Breast epithelium (tissue), 4 donors: ENCODE data around the gene AZGP1. TPM values are rescaled to one million over a fixed set of nuclear protein-coding genes. Genes with fewer than 3 reads are reported as not detected.

Experiments
- DNase-seq, 2 donors: peaks; one replicate each; pipeline ENCODE4 v3.0.0-alpha.2; 2019; ENCODE audit warnings: low spot score in 2 of 2
- H3K27ac ChIP-seq, 2 donors: fragments of 200-600 bp; sonication (generic) in 1 of 2; one replicate each; pipeline ENCODE4 v1.5.1; 2016 to 2019; ENCODE audit warnings: mild to moderate bottlenecking in 1 of 2
- H3K27me3 ChIP-seq, 2 donors: fragments of 200-600 bp; sonication (generic) in 1 of 2; one replicate each; pipeline versions ENCODE4 v1.5.1 to v1.6.0; 2017 to 2019; ENCODE audit warnings: control low read depth in 1 of 2, mild to moderate bottlenecking in 1 of 2
- H3K36me3 ChIP-seq: fragments of 200-600 bp; one replicate; pipeline ENCODE4 v1.5.1; 2019
- H3K4me1 ChIP-seq, 2 donors: fragments of 200-600 bp; sonication (generic); one replicate each; pipeline ENCODE4 v1.5.1; 2016 to 2019; ENCODE audit warnings: control low read depth in 1 of 2
- H3K4me3 ChIP-seq, 3 donors: fragments of 200-600 bp; sonication (generic); 1 replicate in 2 of 3; 2 replicates in 1 of 3; pipeline ENCODE4 v1.5.1; 2016 to 2019; ENCODE audit warnings: mild to moderate bottlenecking in 3 of 3, moderate library complexity in 2 of 3
- H3K9me3 ChIP-seq, 2 donors: fragments of 200-600 bp; sonication (generic) in 1 of 2; one replicate each; pipeline ENCODE4 v1.5.1; 2016 to 2019; ENCODE audit warnings: control low read depth in 1 of 2
- CTCF ChIP-seq, 3 donors: fragments of 450-650 bp; IDR thresholded peaks; one replicate each; pipeline ENCODE4 v1.5.1; 2016 to 2017; ENCODE audit warnings: antibody characterized with exemption in 3 of 3, mild to moderate bottlenecking in 3 of 3, moderate library complexity in 3 of 3
- POLR2A ChIP-seq: fragments of 450-650 bp; IDR thresholded peaks from one replicate; pipeline ENCODE4 v1.6.1; 2016; ENCODE audit warnings: antibody characterized with exemption, mild to moderate bottlenecking, moderate library complexity
- POLR2AphosphoS5 ChIP-seq, 3 donors: sonication (generic); formaldehyde crosslinking; IDR thresholded peaks; one replicate each; pipeline ENCODE4 v1.6.1; 2017; ENCODE audit warnings: antibody characterized with exemption in 3 of 3
- intact Hi-C: fragments of 100-400 bp; cut with DNase I; formaldehyde crosslinking; loops from one replicate; pipeline ENCODE4 v1.15.1; 2023; ENCODE audit warnings: low total_unique reads
- total RNA-seq, 3 donors: library from RNA; depleted of rRNA; stranded (reverse); fragments of >200 nt; gene quantifications; one replicate each; pipeline ENCODE4 v1.1.0, GENCODE V29; 2016

Gene AZGP1
- total RNA-seq, 3 donors from 2014 or later = 40.0 to 4,981 (median 3,161) TPM

GRCh38 chr7:100019908-100020307 lies 44.1 kb upstream of the AZGP1 start:
- TF ChIP-seq POLR2A (no peak), CTCF (IDR thresholded peaks at IDR 0.05) (no peak), POLR2AphosphoS5 (IDR thresholded peaks at IDR 0.05) (no peak)
- Histone ChIP-seq H3K27me3 (no peaks in the 10 kb centered on the region), H3K4me1 (peaks cover 4% of the 10 kb centered on the region in 2 donors), H3K27ac (peak overlapping the region in 1 of 2 donors; percentile 0), H3K36me3 (peaks cover 8% of the 10 kb centered on the region), H3K9me3 (no peaks in the 10 kb centered on the region), H3K4me3 (no peak overlapping the region)
- intact Hi-C loops = loop anchor here (10.0 kb wide), 1 partner anchor 65 kb away; the partner anchor contains the start of genes COPS6 and ZNF3
- no peak for DNase-seq

GRCh38 chr7:100017875-100018274 lies 42.0 kb upstream of the AZGP1 start:
- no peaks in the 10 kb centered on the region for H3K36me3 ChIP-seq
- no peaks in the 10 kb centered on the region for H3K9me3 ChIP-seq
- H3K27ac ChIP-seq = peak overlapping the region; percentile 49 to 100
- TF ChIP-seq CTCF (IDR thresholded peaks at IDR 0.05) = no peak
- no peak overlapping the region for H3K4me3 ChIP-seq
- intact Hi-C loops = loop anchor here (10.0 kb wide), 1 partner anchor 67 kb away; the partner anchor contains the start of genes COPS6 and ZNF3
- DNase-seq = no peak
- H3K4me1 ChIP-seq = peaks cover 4 to 5% of the 10 kb centered on the region in 2 donors
- H3K27me3 ChIP-seq = no peaks in the 10 kb centered on the region

- DNase-seq = no peak
- Histone ChIP-seq H3K27me3 (no peaks in the 10 kb centered on the region), H3K36me3 (no peaks in the 10 kb centered on the region), H3K4me3 (peak overlapping the region in 2 of 3 donors; percentile 37 to 100), H3K4me1 (peaks cover 4 to 10% of the 10 kb centered on the region in 2 donors), H3K27ac (peak overlapping the region; percentile 49 to 100), H3K9me3 (no peaks in the 10 kb centered on the region)
- intact Hi-C loops = loop anchor here (10.0 kb wide), 1 partner anchor 68 kb away; the partner anchor contains the start of genes COPS6 and ZNF3
- no peak for TF ChIP-seq CTCF (IDR thresholded peaks at IDR 0.05)
- no peak for TF ChIP-seq POLR2AphosphoS5 (IDR thresholded peaks at IDR 0.05)
- no peak for TF ChIP-seq POLR2A
These were observed 41.5 kb upstream of the AZGP1 start for GRCh38 chr7:100017300-100017699.

- Histone ChIP-seq H3K36me3 (no peaks in the 10 kb centered on the region), H3K4me3 (peak overlapping the region; percentile 93 to 100 (median 100)), H3K4me1 (peaks cover 4 to 10% of the 10 kb centered on the region in 2 donors), H3K27me3 (no peaks in the 10 kb centered on the region), H3K27ac (peak overlapping the region; percentile 99 to 100), H3K9me3 (no peaks in the 10 kb centered on the region)
- no peak for DNase-seq
- TF ChIP-seq CTCF (IDR thresholded peaks at IDR 0.05) = no peak
- no peak for TF ChIP-seq POLR2AphosphoS5 (IDR thresholded peaks at IDR 0.05)
- no peak for TF ChIP-seq POLR2A
- intact Hi-C loops = loop anchor here (10.0 kb wide), 1 partner anchor 68 kb away; the partner anchor contains the start of genes COPS6 and ZNF3
These were observed 40.5 kb upstream of the AZGP1 start for GRCh38 chr7:100016215-100016901.
